HepG2 (cell line): Measurements from ENCODE around the gene SLC12A5. TPM values are rescaled to one million over a fixed set of nuclear protein-coding genes. Genes with fewer than 3 reads are reported as not detected.

Experiments
- AFF4 ChIP-seq: sonication (generic); formaldehyde crosslinking; IDR thresholded peaks from 2 replicates; pipeline ENCODE4 v1.4.0; 2020; ENCODE audit warnings: missing genetic modification reagents
- GMEB1 ChIP-seq: sonication (generic); formaldehyde crosslinking; IDR thresholded peaks from 2 replicates; pipeline ENCODE4 v1.5.1; 2020; ENCODE audit warnings: missing genetic modification reagents, mild to moderate bottlenecking, borderline replicate concordance
- HMGA1 ChIP-seq: sonication (generic); formaldehyde crosslinking; conservative IDR thresholded peaks from 2 replicates; pipeline ENCODE4 v1.4.0; 2020; ENCODE audit warnings: missing genetic modification reagents
- HNRNPLL ChIP-seq: fragments of 200-400 bp; formaldehyde crosslinking; IDR thresholded peaks from 2 replicates; pipeline ENCODE4 v1.6.1; 2017; ENCODE audit warnings: mild to moderate bottlenecking, low read depth, low read length; ENCODE audit not compliant: poor library complexity, severe bottlenecking
- HOXA3 ChIP-seq: sonication (generic); formaldehyde crosslinking; IDR thresholded peaks from 2 replicates; pipeline ENCODE4 v1.5.0; 2020; ENCODE audit warnings: missing genetic modification reagents
- JUNB ChIP-seq: sonication (generic); formaldehyde crosslinking; IDR thresholded peaks from 2 replicates; pipeline ENCODE4 v1.8.0; 2022; ENCODE audit warnings: missing genetic modification reagents, mild to moderate bottlenecking, borderline replicate concordance
- KAT2B ChIP-seq: fragments of 150-350 bp; IDR thresholded peaks from 2 replicates; pipeline ENCODE4 v1.6.1; 2014; ENCODE audit warnings: low read depth, low read length, borderline replicate concordance
- NFAT5 ChIP-seq: sonication (generic); formaldehyde crosslinking; IDR thresholded peaks from 2 replicates; pipeline ENCODE4 v1.4.0; 2020; ENCODE audit warnings: missing genetic modification reagents
- PRPF4 ChIP-seq: fragments of 200-400 bp; formaldehyde crosslinking; IDR thresholded peaks from 2 replicates; pipeline ENCODE4 v1.6.1; 2016; ENCODE audit warnings: low read length, low read depth; ENCODE audit not compliant: poor library complexity, severe bottlenecking
- SRSF9 ChIP-seq: fragments of 200-400 bp; formaldehyde crosslinking; IDR thresholded peaks from 2 replicates; pipeline ENCODE4 v1.6.1; 2018; ENCODE audit warnings: borderline replicate concordance, mild to moderate bottlenecking, low read depth, low read length; ENCODE audit not compliant: insufficient read depth, poor library complexity, severe bottlenecking
- THYN1 ChIP-seq: sonication (generic); formaldehyde crosslinking; IDR thresholded peaks from 2 replicates; pipeline ENCODE4 v1.8.1; 2023; ENCODE audit warnings: low read depth, mild to moderate bottlenecking, moderate library complexity, missing genetic modification reagents, borderline replicate concordance
- U2AF1 ChIP-seq: fragments of 200-400 bp; formaldehyde crosslinking; optimal IDR thresholded peaks from 2 replicates; pipeline ENCODE3; 2017; ENCODE audit warnings: mild to moderate bottlenecking, low read depth, low read length
- YEATS2 ChIP-seq: sonication (generic); formaldehyde crosslinking; IDR thresholded peaks from 2 replicates; pipeline ENCODE4 v1.4.0; 2020; ENCODE audit warnings: missing genetic modification reagents, borderline replicate concordance
- ZBTB37 ChIP-seq: sonication (generic); formaldehyde crosslinking; IDR thresholded peaks from 2 replicates; pipeline ENCODE4 v1.4.0; 2020; ENCODE audit warnings: mild to moderate bottlenecking, missing genetic modification reagents
- ZBTB38 ChIP-seq: sonication (generic); formaldehyde crosslinking; IDR thresholded peaks from 2 replicates; pipeline ENCODE4 v1.5.1; 2020; ENCODE audit warnings: mild to moderate bottlenecking, missing genetic modification reagents
- ZMYM4 ChIP-seq: sonication (generic); formaldehyde crosslinking; IDR thresholded peaks from 2 replicates; pipeline ENCODE4 v1.8.1; 2023; ENCODE audit warnings: mild to moderate bottlenecking, missing genetic modification reagents
- ZNF3 ChIP-seq: IDR thresholded peaks from 2 replicates; pipeline ENCODE4 v1.7.0; 2017; ENCODE audit warnings: inconsistent platforms
- ZSCAN31 ChIP-seq: sonication (generic); formaldehyde crosslinking; IDR thresholded peaks from 2 replicates; pipeline ENCODE4 v1.5.0; 2020; ENCODE audit warnings: low read depth, mild to moderate bottlenecking, missing genetic modification reagents
- ZZZ3 ChIP-seq: sonication (generic); formaldehyde crosslinking; IDR thresholded peaks from 2 replicates; pipeline ENCODE4 v1.4.0; 2020; ENCODE audit warnings: missing genetic modification reagents, mild to moderate bottlenecking, borderline replicate concordance
- polyA plus RNA-seq, 8 experiments: library from polyadenylated mRNA; depleted of rRNA in 3 of 8; stranded (reverse) in 7 of 8; unstranded in 1 of 8; fragments of >200 nt; fragmentation: Illumina TruSeq in 4 of 8; extraction: Trizol in 4 of 8; gene quantifications; 2 replicates each; pipeline versions ENCODE4 v1.2.1 to v1.2.3, GENCODE V29; 2011 to 2016; ENCODE audit warnings: low read depth in 4 of 8, missing spikeins in 1 of 8, mixed read lengths in 1 of 8; ENCODE audit not compliant: insufficient read depth in 1 of 8
- total RNA-seq, 5 experiments: library from RNA; depleted of rRNA; stranded (reverse); fragments of >200 nt; fragmentation: Illumina TruSeq; extraction: Trizol; gene quantifications; 2 replicates each; pipeline ENCODE4 v1.2.3, GENCODE V29; 2016; ENCODE audit warnings: low read depth in 1 of 5

Gene SLC12A5
- total and polyA plus RNA-seq, 2 of the 13 experiments (the other 11 are each of a cell fraction or from before 2014, with no cell fraction given): 4.3 to 5.4 TPM

DNA sequence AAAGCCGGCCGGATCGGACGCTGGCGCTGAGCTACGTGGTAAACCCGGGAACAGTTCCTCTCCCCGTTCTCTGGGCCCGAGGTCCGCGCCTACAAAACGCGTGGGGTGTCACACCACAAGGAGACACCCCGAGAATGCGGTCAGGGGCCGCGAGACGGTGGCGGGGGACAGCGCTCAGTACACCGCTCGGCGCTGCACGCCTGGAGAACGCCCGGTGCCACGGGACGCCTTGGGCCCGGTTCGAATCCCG lies 60.1 kb downstream of the SLC12A5 start (continued):
- peak; percentile 3; the same call in 1 of the 2 replicates for TF ChIP-seq NFAT5 (CRISPR knock-in tag)
- no peak for TF ChIP-seq GMEB1 (CRISPR knock-in tag)
- no peak for TF ChIP-seq PRPF4
- no peak for TF ChIP-seq U2AF1
- TF ChIP-seq JUNB (CRISPR knock-in tag): no peak
- no peak for TF ChIP-seq SRSF9
- TF ChIP-seq AFF4 (CRISPR knock-in tag): no peak
- TF ChIP-seq ZBTB38 (CRISPR knock-in tag): no peak
- TF ChIP-seq HMGA1 (CRISPR knock-in tag): no peak
- TF ChIP-seq KAT2B: no peak
- TF ChIP-seq ZZZ3 (CRISPR knock-in tag): peak; percentile 84; the same call in 1 of the 2 replicates
- TF ChIP-seq HOXA3 (CRISPR knock-in tag): no peak
- TF ChIP-seq ZNF3 (CRISPR knock-in tag): no peak
- TF ChIP-seq YEATS2 (CRISPR knock-in tag): no peak
- peak; percentile 22; the same call in 1 of the 2 replicates for TF ChIP-seq ZSCAN31 (CRISPR knock-in tag)
- no peak for TF ChIP-seq ZMYM4 (CRISPR knock-in tag)
- peak; percentile 67; the same call in 1 of the 2 replicates for TF ChIP-seq ZBTB37
- TF ChIP-seq THYN1 (CRISPR knock-in tag): no peak
- no peak for TF ChIP-seq HNRNPLL
